Measurements from ENCODE around the gene BRD1. TPM values are rescaled to one million over a fixed set of nuclear protein-coding genes. Genes with fewer than 3 reads are reported as not detected.
A peak's percentile ranks its signal among the peaks of the same experiment; 100 is the strongest.
"Not testable (repeated sequence)": the region's sequence is repeated elsewhere in the genome, so short reads cannot be mapped to it uniquely, and the experiment has no call there.

The BRD1 gene
- total RNA-seq, 8 experiments from 2014 or later, result 19.1 to 44.4 (median 27.5) TPM

- in situ Hi-C loops (cut with MboI; ENCODE audit: low pct_unique_long_range_greater_than_20kb in 2 of 9, low sequenced_read_pairs in 9 of 9, unreplicated experiment in 9 of 9), result no loop called here
- ATAC-seq (replicated peaks in 6 of 8), result no peak
- no peaks in the 10 kb centered on the region for H3K4me1 ChIP-seq (replicated peaks in 1 of 2)
- WGBS, 10 experiments, result 89 to 100% (median 93%) methylated on average over 2 to 28 of the region's 29 CpGs; no CpG with 5 or more reads in 1 of the 10 experiments
- no peak overlapping the region for H3K4me3 ChIP-seq
- H3K27ac ChIP-seq, result no peak overlapping the region
These were observed 34.2 kb upstream of the BRD1 start for GRCh38 chr22:49861642-49862495.

- Histone ChIP-seq H3K4me1 (replicated peaks in 1 of 2) (peaks cover 10 to 15% of the 10 kb centered on the region in 2 donors), H3K27ac (no peak overlapping the region), H3K4me3 (no peak overlapping the region)
- WGBS, 10 experiments, result 68 to 90% (median 87%) methylated on average over 2 to 7 of the region's 14 CpGs; no CpG with 5 or more reads in 4 of the 10 experiments
- no peak for ATAC-seq (replicated peaks in 6 of 8)
- in situ Hi-C loops (cut with MboI; ENCODE audit: low pct_unique_long_range_greater_than_20kb in 2 of 9, low sequenced_read_pairs in 9 of 9, unreplicated experiment in 9 of 9), result no loop called here
These were observed 31.2 kb upstream of the BRD1 start for GRCh38 chr22:49858827-49859226.

- H3K4me3 ChIP-seq, result no peak overlapping the region
- ATAC-seq (replicated peaks in 6 of 8), result no peak
- WGBS, 10 experiments, result 80 to 100% (median 99%) methylated on average over 1 to 7 of the region's 31 CpGs; no CpG with 5 or more reads in 6 of the 10 experiments
These were observed 29.3 kb upstream of the BRD1 start for GRCh38 chr22:49856766-49857618.

GRCh38 chr22:49856343-49856742, 28.7 kb upstream of the BRD1 start:
- WGBS, 10 experiments, result 80 to 100% (median 91%) methylated on average over 1 to 4 of the region's 23 CpGs; no CpG with 5 or more reads in 6 of the 10 experiments
- in situ Hi-C loops (cut with MboI; ENCODE audit: low pct_unique_long_range_greater_than_20kb in 2 of 9, low sequenced_read_pairs in 9 of 9, unreplicated experiment in 9 of 9), result no loop called here
- ATAC-seq (replicated peaks in 6 of 8), result no peak
- Histone ChIP-seq H3K27ac (no peak overlapping the region), H3K4me3 (no peak overlapping the region), H3K4me1 (replicated peaks in 1 of 2) (peaks cover 13 to 15% of the 10 kb centered on the region in 2 donors)

More at GRCh38 chr22:49856766-49857618, 29.3 kb upstream of the BRD1 start:
- in situ Hi-C loops (cut with MboI; ENCODE audit: low pct_unique_long_range_greater_than_20kb in 2 of 9, low sequenced_read_pairs in 9 of 9, unreplicated experiment in 9 of 9), result no loop called here
- H3K27ac ChIP-seq, result no peak overlapping the region
- peaks cover 13 to 15% of the 10 kb centered on the region in 2 donors for H3K4me1 ChIP-seq (replicated peaks in 1 of 2)

GRCh38 chr22:49855251-49855911, 27.7 kb upstream of the BRD1 start:
- H3K4me1 ChIP-seq (replicated peaks in 1 of 2), result peaks cover 13 to 15% of the 10 kb centered on the region in 2 donors
- WGBS, 10 experiments, result 17 to 60% (median 38%) methylated on average over 1 to 9 of the region's 9 CpGs; no CpG with 5 or more reads in 2 of the 10 experiments
- peak overlapping the region; percentile 58 to 92 (median 72) for H3K4me3 ChIP-seq
- no peak for ATAC-seq (replicated peaks in 6 of 8)
- H3K27ac ChIP-seq, result no peak overlapping the region
- in situ Hi-C loops (cut with MboI; ENCODE audit: low pct_unique_long_range_greater_than_20kb in 2 of 9, low sequenced_read_pairs in 9 of 9, unreplicated experiment in 9 of 9), result no loop called here

- in situ Hi-C loops (cut with MboI; ENCODE audit: low pct_unique_long_range_greater_than_20kb in 2 of 9, low sequenced_read_pairs in 9 of 9, unreplicated experiment in 9 of 9), result no loop called here
- Histone ChIP-seq H3K4me1 (replicated peaks in 1 of 2) (peaks cover 16% of the 10 kb centered on the region in 2 donors), H3K27ac (peak overlapping the region; percentile 74 to 84), H3K4me3 (peak overlapping the region; percentile 58 to 92 (median 72))
- ATAC-seq (replicated peaks in 6 of 8), result peak in 5 of 8 experiments; percentile 18 to 37 (median 24)
- WGBS, 10 experiments, result 0 to 9% (median 0%) methylated on average over 1 to 17 of the region's 101 CpGs; no CpG with 5 or more reads in 2 of the 10 experiments
These were observed 26.5 kb upstream of the BRD1 start for GRCh38 chr22:49853981-49854831.

GRCh38 chr22:49852898-49853894, 25.5 kb upstream of the BRD1 start, which contains the start of gene ZBED4:
ZBED4 (plus strand) TSS chr22:49853844; CDS start chr22:49883663, 29,819 bp downstream.
- in situ Hi-C loops (cut with MboI; ENCODE audit: low pct_unique_long_range_greater_than_20kb in 2 of 9, low sequenced_read_pairs in 9 of 9, unreplicated experiment in 9 of 9), result no loop called here
- peak; percentile 69 to 86 (median 82) for ATAC-seq (replicated peaks in 6 of 8)
- H3K27ac ChIP-seq, result peak within 1 kb of the TSS; percentile 74 to 84

GRCh38 chr22:49852568-49852897, 24.9 kb upstream of the BRD1 start:
- H3K27ac ChIP-seq; ATAC-seq (replicated peaks in 6 of 8); in situ Hi-C loops (cut with MboI; ENCODE audit: low pct_unique_long_range_greater_than_20kb in 2 of 9, low sequenced_read_pairs in 9 of 9, unreplicated experiment in 9 of 9): not testable (repeated sequence)
- H3K4me3 ChIP-seq, result peak overlapping the region; percentile 58 to 80 (median 72)
- H3K4me1 ChIP-seq (replicated peaks in 1 of 2), result peaks cover 19 to 22% of the 10 kb centered on the region in 2 donors
- 26 to 100% (median 68%) methylated on average over 1 to 7 of the region's 13 CpGs; no CpG with 5 or more reads in 6 of the 10 experiments for WGBS, 10 experiments

More at GRCh38 chr22:49852898-49853894, 25.5 kb upstream of the BRD1 start, which contains the start of gene ZBED4:
- H3K4me3 ChIP-seq, result peak within 1 kb of the TSS; percentile 58 to 92 (median 72)
- H3K4me1 ChIP-seq (replicated peaks in 1 of 2), result peaks cover 19 to 22% of the 10 kb centered on the region in 2 donors
- WGBS, 10 experiments, result 0 to 1% (median 0%) methylated on average over 1 to 21 of the region's 127 CpGs; no CpG with 5 or more reads in 7 of the 10 experiments

- ATAC-seq (replicated peaks in 6 of 8), result no peak
- in situ Hi-C loops (cut with MboI; ENCODE audit: low pct_unique_long_range_greater_than_20kb in 2 of 9, low sequenced_read_pairs in 9 of 9, unreplicated experiment in 9 of 9), result no loop called here
- H3K4me1 ChIP-seq (replicated peaks in 1 of 2), result peaks cover 19 to 22% of the 10 kb centered on the region in 2 donors
- 17 to 100% (median 71%) methylated on average over 1 to 7 of the region's 10 CpGs for WGBS, 10 experiments
- H3K4me3 ChIP-seq, result no peak overlapping the region
- H3K27ac ChIP-seq, result no peak overlapping the region
These were observed 23.5 kb upstream of the BRD1 start for GRCh38 chr22:49850959-49851802.
